Stimulated activated CD4-positive, alpha-beta T cell treated with anti-CD3 and anti-CD28 coated beads, TNF-alpha, amount 100 ng/mL, for 48 hours (primary cell): ENCODE results near the gene ARHGAP22.
A peak's percentile ranks its signal among the peaks of the same experiment; 100 is the strongest.
"Not testable (repeated sequence)": the region's sequence is repeated elsewhere in the genome, so short reads cannot be mapped to it uniquely, and the experiment has no call there.

Experiments
- DNase-seq, 3 donors: peaks; one replicate each; pipeline ENCODE4 v3.0.0-alpha.2; 2020; ENCODE audit warnings: low read depth in 3 of 3

The ARHGAP22 gene

GRCh38 chr10:48604991-48605508 is at the start of gene ARHGAP22:
TSS of gene ARHGAP22 (minus strand) at chr10:48605073. CDS start at chr10:48604796, 277 bp downstream.
- DNase-seq, result no peak

GRCh38 chr10:48653944-48654698 is 49.2 kb upstream of the ARHGAP22 start:
- no peak for DNase-seq

GRCh38 chr10:48653347-48653746 is 48.5 kb upstream of the ARHGAP22 start:
- DNase-seq, result no peak

- DNase-seq, result no peak
These were observed 47.5 kb upstream of the ARHGAP22 start for GRCh38 chr10:48652344-48652743.

- no peak for DNase-seq
These were observed 47.0 kb upstream of the ARHGAP22 start for GRCh38 chr10:48651839-48652238.

- DNase-seq, result no peak
These were observed 46.4 kb upstream of the ARHGAP22 start for GRCh38 chr10:48651293-48651692.

- DNase-seq, result no peak
These were observed 44.6 kb upstream of the ARHGAP22 start for GRCh38 chr10:48649349-48649944.

- DNase-seq, result no peak
These were observed 43.5 kb upstream of the ARHGAP22 start for GRCh38 chr10:48648172-48648942.

GRCh38 chr10:48647073-48647472 is 42.2 kb upstream of the ARHGAP22 start:
- not testable (repeated sequence) for DNase-seq

GRCh38 chr10:48645600-48645999 is 40.7 kb upstream of the ARHGAP22 start:
- DNase-seq, result no peak

- DNase-seq, result not testable (repeated sequence)
These were observed 36.3 kb upstream of the ARHGAP22 start for GRCh38 chr10:48641099-48641690.

- no peak for DNase-seq
These were observed 35.5 kb upstream of the ARHGAP22 start for GRCh38 chr10:48640326-48640725.

- no peak for DNase-seq
These were observed 34.8 kb upstream of the ARHGAP22 start for GRCh38 chr10:48639632-48640031.

- no peak for DNase-seq
These were observed 34.1 kb upstream of the ARHGAP22 start for GRCh38 chr10:48638739-48639527.

- DNase-seq, result no peak
These were observed 33.3 kb upstream of the ARHGAP22 start for GRCh38 chr10:48638158-48638557.

GRCh38 chr10:48636901-48637300 is 32.0 kb upstream of the ARHGAP22 start:
- DNase-seq, result no peak

- DNase-seq, result no peak
These were observed 31.4 kb upstream of the ARHGAP22 start for GRCh38 chr10:48636231-48636630.

GRCh38 chr10:48634984-48635557 is 30.2 kb upstream of the ARHGAP22 start:
- no peak for DNase-seq

- DNase-seq, result peak in 1 of 3 donors; percentile 40
These were observed 29.5 kb upstream of the ARHGAP22 start for GRCh38 chr10:48634198-48634983.
